ENCODE measurements around the gene GNG12. TPM values are rescaled to one million over a fixed set of nuclear protein-coding genes. Genes with fewer than 3 reads are reported as not detected.

Gene GNG12
- total and polyA plus RNA-seq, 4 donors: 61.3 to 157 (median 78.5) TPM

DNA sequence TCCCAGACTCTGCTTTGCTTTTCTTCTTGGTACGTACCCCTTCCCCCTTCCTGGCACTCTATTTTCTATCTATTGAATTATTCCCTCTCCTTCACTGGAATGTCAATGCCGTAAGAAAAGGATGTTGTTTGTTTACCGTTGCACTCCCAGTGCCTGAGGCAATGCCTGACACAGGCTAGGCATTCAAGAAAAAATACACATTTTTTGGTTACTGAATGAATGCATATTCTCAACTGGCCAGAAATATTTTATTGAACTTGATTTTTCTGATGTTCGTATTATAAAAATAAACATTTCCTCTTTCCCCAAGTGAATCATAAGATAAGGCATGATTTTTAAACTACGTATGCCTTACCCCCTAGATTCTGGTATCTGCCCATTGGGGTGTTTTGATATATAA lies 41.2 kb downstream of the GNG12 start:
- Histone ChIP-seq H3K27me3 (ENCODE audit: control insufficient read depth, insufficient read depth, low read length) (no peaks in the 10 kb centered on the region), H3K9me3 (ENCODE audit: control insufficient read depth, insufficient read depth, low read length) (no peaks in the 10 kb centered on the region), H3K4me1 (ENCODE audit: control insufficient read depth, insufficient read depth, low read length) (peaks cover 24% of the 10 kb centered on the region), H3K27ac (ENCODE audit: low read depth, low read length) (peak overlapping the region; percentile 67), H3K4me3 (ENCODE audit: low read depth, low read length) (no peak overlapping the region), H3K36me3 (ENCODE audit: control insufficient read depth, insufficient read depth, low read length) (no peaks in the 10 kb centered on the region)
- peak in 1 of 6 donors; percentile 36 for DNase-seq (ENCODE audit: low read depth in 4 of 6, low spot score in 6 of 6)
- no CpG with 5 or more reads among the region's 5 CpGs for WGBS (ENCODE audit: insufficient coverage)

DNA sequence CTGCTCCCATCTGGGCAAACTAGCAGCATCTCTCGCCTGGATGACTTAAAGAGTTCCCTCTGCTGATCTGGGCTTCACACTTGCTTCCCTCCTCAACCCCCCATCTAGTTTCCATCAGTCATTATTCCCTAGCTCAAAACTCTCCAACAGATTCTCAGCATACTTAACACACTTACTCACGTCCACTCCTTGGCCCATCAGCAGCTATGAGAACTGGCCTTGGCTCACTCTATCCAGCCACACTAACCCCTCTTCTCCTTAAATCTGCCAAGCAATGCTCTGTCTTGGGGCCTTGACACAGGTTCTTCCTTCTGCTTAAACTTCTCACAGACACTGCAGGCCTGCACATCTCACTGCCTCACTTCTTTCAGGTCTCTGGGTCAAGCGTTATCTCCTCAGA lies 41.6 kb downstream of the GNG12 start:
- H3K27ac ChIP-seq (ENCODE audit: low read depth, low read length): peak overlapping the region; percentile 67
- 61% methylated on average over 3 of the region's 3 CpGs for WGBS (ENCODE audit: insufficient coverage)

DNA sequence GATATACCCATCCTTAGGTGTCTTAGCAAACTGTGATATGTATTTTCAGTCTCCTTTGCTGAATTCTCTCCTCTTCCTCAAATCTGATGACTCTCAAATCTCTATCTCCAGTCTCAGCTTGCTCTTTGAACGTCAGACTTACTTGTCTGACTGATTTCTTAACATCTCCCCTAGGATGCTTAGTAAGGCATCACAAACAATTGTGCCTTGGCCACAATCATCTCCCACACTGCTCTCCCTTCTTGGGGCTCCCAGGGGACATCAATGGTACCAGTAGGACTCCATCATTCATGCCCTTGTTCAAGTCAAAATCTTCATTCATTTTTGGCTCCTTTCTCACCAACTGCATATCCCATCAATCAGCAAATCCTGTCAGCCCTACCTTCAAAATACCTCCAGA lies 42.0 kb downstream of the GNG12 start:
- H3K27ac ChIP-seq (ENCODE audit: low read depth, low read length): peak overlapping the region; percentile 67
- no peaks in the 10 kb centered on the region for H3K36me3 ChIP-seq (ENCODE audit: control insufficient read depth, insufficient read depth, low read length)
- H3K4me3 ChIP-seq (ENCODE audit: low read depth, low read length): no peak overlapping the region
- peaks cover 24% of the 10 kb centered on the region for H3K4me1 ChIP-seq (ENCODE audit: control insufficient read depth, insufficient read depth, low read length)
- no peak for DNase-seq (ENCODE audit: low read depth in 4 of 6, low spot score in 6 of 6)
- WGBS (ENCODE audit: insufficient coverage): 42% methylated on average over 1 of the region's 1 CpG
- no peaks in the 10 kb centered on the region for H3K9me3 ChIP-seq (ENCODE audit: control insufficient read depth, insufficient read depth, low read length)
- H3K27me3 ChIP-seq (ENCODE audit: control insufficient read depth, insufficient read depth, low read length): no peaks in the 10 kb centered on the region

More for the DNA sequence above, 41.6 kb downstream of the GNG12 start:
- peak in 1 of 6 donors; percentile 40 for DNase-seq (ENCODE audit: low read depth in 4 of 6, low spot score in 6 of 6)
- Histone ChIP-seq H3K27me3 (ENCODE audit: control insufficient read depth, insufficient read depth, low read length) (no peaks in the 10 kb centered on the region), H3K9me3 (ENCODE audit: control insufficient read depth, insufficient read depth, low read length) (no peaks in the 10 kb centered on the region), H3K4me1 (ENCODE audit: control insufficient read depth, insufficient read depth, low read length) (peaks cover 24% of the 10 kb centered on the region), H3K4me3 (ENCODE audit: low read depth, low read length) (no peak overlapping the region), H3K36me3 (ENCODE audit: control insufficient read depth, insufficient read depth, low read length) (no peaks in the 10 kb centered on the region)

DNA sequence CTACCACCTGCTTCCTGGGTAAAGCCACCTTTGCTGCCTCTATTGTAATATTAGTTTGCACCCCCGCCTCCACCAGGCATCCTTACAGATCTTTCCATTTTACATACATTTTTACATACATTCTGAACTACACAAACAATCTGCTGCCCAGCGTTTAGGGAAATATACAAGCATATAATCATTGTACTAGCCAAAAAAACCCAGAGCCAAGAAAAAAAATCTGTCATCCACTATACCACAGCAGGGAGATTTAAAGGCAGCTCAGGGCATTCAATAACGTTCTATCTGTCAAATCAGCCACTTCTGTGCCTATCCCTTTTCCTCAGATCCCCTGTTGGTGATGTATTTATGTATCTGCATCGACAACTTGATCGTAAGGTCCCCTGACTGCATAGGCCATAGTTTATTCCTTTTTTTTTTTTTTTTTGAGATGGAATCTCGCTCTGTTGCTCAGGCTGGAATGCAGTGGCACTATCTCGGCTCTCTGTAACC lies 43.0 kb downstream of the GNG12 start:
- Histone ChIP-seq H3K4me3 (ENCODE audit: low read depth, low read length) (no peak overlapping the region), H3K27ac (ENCODE audit: low read depth, low read length) (no peak overlapping the region), H3K9me3 (ENCODE audit: control insufficient read depth, insufficient read depth, low read length) (no peaks in the 10 kb centered on the region), H3K4me1 (ENCODE audit: control insufficient read depth, insufficient read depth, low read length) (peaks cover 24% of the 10 kb centered on the region), H3K27me3 (ENCODE audit: control insufficient read depth, insufficient read depth, low read length) (no peaks in the 10 kb centered on the region), H3K36me3 (ENCODE audit: control insufficient read depth, insufficient read depth, low read length) (no peaks in the 10 kb centered on the region)
- DNase-seq (ENCODE audit: low read depth in 4 of 6, low spot score in 6 of 6): peak in 2 of 6 donors; percentile 27 to 78
- WGBS (ENCODE audit: insufficient coverage): 64% methylated on average over 3 of the region's 7 CpGs

DNA sequence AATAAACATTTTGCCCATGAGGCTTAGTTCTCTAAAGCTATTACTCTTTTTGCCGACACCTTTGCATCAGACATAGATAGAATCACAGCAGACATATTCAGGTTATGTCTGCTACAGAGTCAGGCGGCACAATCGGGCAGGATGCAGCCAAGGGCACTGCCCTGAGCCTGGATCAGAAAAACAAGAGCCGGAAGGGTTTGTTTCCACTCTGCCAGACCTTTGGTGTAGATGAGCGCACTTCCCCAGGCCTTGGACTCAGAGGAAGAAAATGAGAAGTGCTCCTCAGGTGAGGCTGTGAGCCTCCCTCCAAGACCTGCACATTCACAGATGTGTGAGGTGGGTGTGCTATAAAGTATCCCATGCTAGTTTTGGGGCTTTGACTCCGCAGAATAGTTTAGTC lies 43.7 kb downstream of the GNG12 start:
- H3K36me3 ChIP-seq (ENCODE audit: control insufficient read depth, insufficient read depth, low read length): no peaks in the 10 kb centered on the region
- no peak overlapping the region for H3K4me3 ChIP-seq (ENCODE audit: low read depth, low read length)
- no peaks in the 10 kb centered on the region for H3K9me3 ChIP-seq (ENCODE audit: control insufficient read depth, insufficient read depth, low read length)
- H3K4me1 ChIP-seq (ENCODE audit: control insufficient read depth, insufficient read depth, low read length): peaks cover 21% of the 10 kb centered on the region
- no peak overlapping the region for H3K27ac ChIP-seq (ENCODE audit: low read depth, low read length)
- H3K27me3 ChIP-seq (ENCODE audit: control insufficient read depth, insufficient read depth, low read length): no peaks in the 10 kb centered on the region
- WGBS (ENCODE audit: insufficient coverage): 88% methylated on average over 5 of the region's 6 CpGs
- no peak for DNase-seq (ENCODE audit: low read depth in 4 of 6, low spot score in 6 of 6)

DNA sequence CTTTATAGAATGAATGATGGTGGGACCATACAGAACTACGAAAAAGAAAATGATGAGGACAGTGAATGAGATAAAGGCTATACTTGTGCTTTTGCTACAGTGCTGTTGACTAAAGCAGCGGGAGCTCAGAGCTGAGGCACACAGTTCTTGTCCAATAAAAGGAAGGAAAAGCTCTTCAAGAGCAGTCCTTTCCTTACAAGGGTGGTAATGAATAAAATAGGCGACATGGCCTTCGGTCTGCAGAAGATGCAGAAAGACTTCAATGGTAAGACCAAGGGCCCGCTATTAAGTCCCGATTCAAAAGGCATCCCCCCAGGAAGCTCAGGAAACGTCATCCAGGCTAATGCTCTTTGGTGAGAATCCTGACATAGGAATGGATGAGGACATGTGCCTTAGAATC lies 44.4 kb downstream of the GNG12 start:
- peak in 1 of 6 donors; percentile 31 for DNase-seq (ENCODE audit: low read depth in 4 of 6, low spot score in 6 of 6)
- Histone ChIP-seq H3K36me3 (ENCODE audit: control insufficient read depth, insufficient read depth, low read length) (no peaks in the 10 kb centered on the region), H3K4me1 (ENCODE audit: control insufficient read depth, insufficient read depth, low read length) (peaks cover 17% of the 10 kb centered on the region), H3K4me3 (ENCODE audit: low read depth, low read length) (no peak overlapping the region), H3K27me3 (ENCODE audit: control insufficient read depth, insufficient read depth, low read length) (no peaks in the 10 kb centered on the region), H3K27ac (ENCODE audit: low read depth, low read length) (no peak overlapping the region), H3K9me3 (ENCODE audit: control insufficient read depth, insufficient read depth, low read length) (no peaks in the 10 kb centered on the region)
- 57% methylated on average over 6 of the region's 7 CpGs for WGBS (ENCODE audit: insufficient coverage)

DNA sequence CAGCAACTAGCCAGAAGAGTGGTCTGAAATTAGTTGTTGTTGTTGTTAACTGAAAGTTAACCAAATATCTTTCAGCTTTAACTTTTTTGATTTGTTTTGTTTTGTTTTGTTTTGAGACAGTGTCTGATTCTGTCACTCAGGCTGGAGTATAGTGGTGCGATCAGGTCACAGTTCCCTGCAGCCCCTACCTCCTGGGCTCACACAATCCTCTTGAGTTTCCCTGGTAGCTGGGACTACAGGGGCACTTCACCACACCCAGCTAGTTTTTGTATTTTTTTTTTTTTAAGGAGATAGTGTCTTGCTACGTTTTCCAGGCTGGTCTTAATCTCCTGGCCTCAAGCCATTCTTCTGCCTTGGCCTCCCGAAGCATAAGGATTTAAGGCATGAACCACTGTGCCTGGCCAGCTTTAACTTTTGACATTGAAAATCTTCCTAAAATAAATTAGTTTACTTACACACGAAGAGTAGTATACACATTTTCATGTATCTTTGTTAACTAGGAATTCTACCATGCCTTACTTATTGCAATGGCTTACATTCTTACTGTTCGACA lies 45.0 kb downstream of the GNG12 start:
- H3K27me3 ChIP-seq (ENCODE audit: control insufficient read depth, insufficient read depth, low read length): no peaks in the 10 kb centered on the region
- no peaks in the 10 kb centered on the region for H3K36me3 ChIP-seq (ENCODE audit: control insufficient read depth, insufficient read depth, low read length)
- H3K4me1 ChIP-seq (ENCODE audit: control insufficient read depth, insufficient read depth, low read length): peaks cover 17% of the 10 kb centered on the region
- no peak for DNase-seq (ENCODE audit: low read depth in 4 of 6, low spot score in 6 of 6)
- no peaks in the 10 kb centered on the region for H3K9me3 ChIP-seq (ENCODE audit: control insufficient read depth, insufficient read depth, low read length)
- H3K4me3 ChIP-seq (ENCODE audit: low read depth, low read length): no peak overlapping the region
- 70% methylated on average over 2 of the region's 5 CpGs for WGBS (ENCODE audit: insufficient coverage)
- H3K27ac ChIP-seq (ENCODE audit: low read depth, low read length): no peak overlapping the region

DNA sequence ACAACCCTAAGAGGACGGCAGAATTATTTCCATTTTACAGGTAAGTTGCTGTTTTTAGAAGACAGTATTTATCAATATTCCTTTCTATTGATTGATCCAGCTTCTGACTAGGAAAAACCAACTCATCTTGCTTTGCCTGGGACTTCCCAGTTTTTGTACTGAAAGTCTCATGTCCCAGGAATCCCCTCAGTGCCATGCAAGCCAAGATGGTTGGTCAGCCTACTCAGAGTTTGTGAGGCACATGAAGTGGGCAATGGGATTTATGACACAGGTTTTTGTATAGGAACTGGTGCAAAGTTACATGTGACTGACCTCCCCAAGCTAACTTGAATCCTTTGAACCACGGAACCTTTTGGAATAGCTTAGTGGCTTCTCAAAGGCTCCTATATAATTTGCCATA lies 45.5 kb downstream of the GNG12 start:
- Histone ChIP-seq H3K9me3 (ENCODE audit: control insufficient read depth, insufficient read depth, low read length) (no peaks in the 10 kb centered on the region), H3K36me3 (ENCODE audit: control insufficient read depth, insufficient read depth, low read length) (no peaks in the 10 kb centered on the region), H3K27ac (ENCODE audit: low read depth, low read length) (no peak overlapping the region), H3K4me1 (ENCODE audit: control insufficient read depth, insufficient read depth, low read length) (peaks cover 17% of the 10 kb centered on the region), H3K27me3 (ENCODE audit: control insufficient read depth, insufficient read depth, low read length) (no peaks in the 10 kb centered on the region), H3K4me3 (ENCODE audit: low read depth, low read length) (no peak overlapping the region)
- DNase-seq (ENCODE audit: low read depth in 4 of 6, low spot score in 6 of 6): no peak
- no CpG with 5 or more reads among the region's 2 CpGs for WGBS (ENCODE audit: insufficient coverage)

DNA sequence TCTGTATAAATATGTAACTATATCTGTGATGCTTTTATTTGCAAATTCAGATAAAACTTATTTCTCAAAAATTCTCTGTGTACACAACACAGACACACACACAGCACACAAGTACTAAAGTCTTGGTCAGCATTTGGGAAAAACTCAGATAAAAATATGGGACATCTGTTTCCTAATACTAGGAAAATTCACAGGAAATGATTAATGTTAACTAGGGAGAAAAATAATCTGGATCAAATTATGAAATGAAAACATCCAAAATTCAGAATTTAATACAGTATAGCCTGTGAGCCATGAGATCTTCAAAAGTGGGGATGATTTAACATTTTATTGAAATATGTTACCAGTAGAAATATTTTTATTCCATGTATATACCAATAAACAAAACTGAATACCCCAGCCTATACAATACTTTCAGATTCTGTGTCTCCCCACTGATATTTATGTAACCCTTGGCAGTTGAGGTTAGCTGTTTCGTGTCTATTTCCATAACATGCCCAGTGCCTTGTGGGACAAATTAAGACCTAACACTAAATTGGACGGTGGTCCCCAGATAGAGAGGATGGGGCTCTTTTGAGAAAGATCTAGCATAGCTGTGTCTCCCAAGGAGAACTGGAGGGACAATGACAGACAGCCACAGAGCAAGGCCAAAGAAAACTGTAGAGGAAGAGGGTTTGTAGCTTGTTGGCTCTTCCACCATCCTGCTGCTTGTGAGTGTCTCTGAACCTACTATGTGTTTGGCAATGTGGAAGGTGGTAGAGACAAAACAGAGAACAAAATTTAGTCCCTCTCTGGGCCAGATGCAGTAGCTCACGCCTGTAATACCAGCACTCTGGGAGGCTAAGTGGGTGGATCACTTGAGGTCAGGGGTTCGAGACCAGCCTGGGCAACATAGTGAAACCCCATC lies 47.2 kb downstream of the GNG12 start:
- H3K36me3 ChIP-seq (ENCODE audit: control insufficient read depth, insufficient read depth, low read length): no peaks in the 10 kb centered on the region
- peaks cover 9% of the 10 kb centered on the region for H3K4me1 ChIP-seq (ENCODE audit: control insufficient read depth, insufficient read depth, low read length)
- 86% methylated on average over 1 of the region's 4 CpGs for WGBS (ENCODE audit: insufficient coverage)
- no peaks in the 10 kb centered on the region for H3K27me3 ChIP-seq (ENCODE audit: control insufficient read depth, insufficient read depth, low read length)
- H3K9me3 ChIP-seq (ENCODE audit: control insufficient read depth, insufficient read depth, low read length): no peaks in the 10 kb centered on the region
- no peak overlapping the region for H3K4me3 ChIP-seq (ENCODE audit: low read depth, low read length)
- no peak for DNase-seq (ENCODE audit: low read depth in 4 of 6, low spot score in 6 of 6)
- H3K27ac ChIP-seq (ENCODE audit: low read depth, low read length): no peak overlapping the region
